Activated T-cell treated with anti-CD3 and anti-CD28 coated beads, Interleukin-2, amount 50 U/mL, for 1 hour (primary cell): ENCODE results near the gene RAPGEF4.

Experiments used
- DNase-seq: peaks from one replicate; pipeline ENCODE4 v3.0.0-alpha.2; 2020

Gene RAPGEF4

DNA sequence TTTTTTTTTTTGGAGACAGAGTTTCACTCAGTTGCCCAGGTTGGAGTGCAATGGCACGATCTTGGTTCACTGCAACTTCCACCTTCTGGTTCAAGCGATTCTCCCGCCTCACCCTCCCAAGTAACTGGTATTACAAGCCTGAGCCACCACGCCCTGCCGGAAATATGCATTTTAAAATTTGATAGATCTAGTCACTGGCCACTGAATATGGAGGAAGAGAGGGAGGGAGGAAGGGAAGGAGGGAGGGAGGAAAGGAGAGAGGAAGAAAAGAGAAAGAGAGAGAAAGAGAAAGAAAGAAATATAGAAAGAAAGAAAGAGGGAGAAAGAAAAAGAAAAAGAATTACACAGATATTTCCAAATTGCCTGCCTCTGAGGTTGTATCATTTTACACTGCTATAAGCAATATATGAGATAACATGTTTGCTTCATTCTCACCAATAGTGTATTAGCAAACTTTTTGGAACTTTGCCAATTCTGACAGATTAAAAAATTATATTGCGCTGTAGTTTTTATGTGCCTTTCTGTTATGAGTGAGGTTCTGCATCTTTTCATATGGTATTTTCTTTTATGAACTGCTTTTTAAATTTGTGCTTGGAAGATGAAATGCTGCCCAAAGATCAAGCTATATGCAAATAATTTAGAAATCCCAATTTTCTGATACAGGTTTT, 178.8 kb downstream of the RAPGEF4 start:
- DNase-seq: no peak

DNA sequence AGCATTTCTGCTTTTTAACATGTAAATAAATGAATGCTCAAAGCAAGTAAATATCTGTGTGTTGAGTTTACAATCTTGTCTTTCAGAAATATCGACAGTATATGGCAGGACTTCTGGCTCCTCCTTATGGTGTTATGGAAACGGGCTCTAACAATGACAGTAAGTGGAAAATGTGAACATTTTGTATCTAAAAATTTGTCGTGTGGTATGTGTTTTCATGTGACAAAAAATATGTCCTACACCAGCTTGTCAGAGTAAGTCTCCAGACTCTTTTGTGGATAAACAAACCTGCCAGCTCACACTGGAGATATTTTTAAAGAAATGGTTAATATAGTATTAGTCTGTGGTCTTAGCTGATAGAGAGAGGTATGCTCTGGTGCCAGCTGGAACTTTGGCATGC, 182.1 kb downstream of the RAPGEF4 start:
- no peak for DNase-seq

DNA sequence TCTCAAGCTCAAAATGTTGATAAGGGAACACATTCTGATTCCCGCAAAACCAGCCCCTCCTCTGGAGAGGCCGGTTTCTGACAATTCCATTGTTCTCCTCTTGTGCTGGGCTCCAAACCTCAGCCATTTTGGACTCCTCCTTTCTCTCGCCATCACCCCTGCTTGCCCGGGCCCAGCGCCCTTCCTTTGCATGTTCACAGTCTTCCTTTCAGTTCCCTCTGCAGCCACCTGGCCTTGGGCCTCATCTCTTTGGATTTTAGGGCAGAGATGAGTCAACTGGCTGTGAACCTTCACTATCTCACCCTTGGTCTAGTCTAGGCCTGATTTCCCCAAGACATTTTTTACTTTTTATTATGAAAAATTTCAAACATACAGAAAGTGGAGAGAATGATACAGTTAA, 184.1 kb downstream of the RAPGEF4 start:
- DNase-seq: no peak

DNA sequence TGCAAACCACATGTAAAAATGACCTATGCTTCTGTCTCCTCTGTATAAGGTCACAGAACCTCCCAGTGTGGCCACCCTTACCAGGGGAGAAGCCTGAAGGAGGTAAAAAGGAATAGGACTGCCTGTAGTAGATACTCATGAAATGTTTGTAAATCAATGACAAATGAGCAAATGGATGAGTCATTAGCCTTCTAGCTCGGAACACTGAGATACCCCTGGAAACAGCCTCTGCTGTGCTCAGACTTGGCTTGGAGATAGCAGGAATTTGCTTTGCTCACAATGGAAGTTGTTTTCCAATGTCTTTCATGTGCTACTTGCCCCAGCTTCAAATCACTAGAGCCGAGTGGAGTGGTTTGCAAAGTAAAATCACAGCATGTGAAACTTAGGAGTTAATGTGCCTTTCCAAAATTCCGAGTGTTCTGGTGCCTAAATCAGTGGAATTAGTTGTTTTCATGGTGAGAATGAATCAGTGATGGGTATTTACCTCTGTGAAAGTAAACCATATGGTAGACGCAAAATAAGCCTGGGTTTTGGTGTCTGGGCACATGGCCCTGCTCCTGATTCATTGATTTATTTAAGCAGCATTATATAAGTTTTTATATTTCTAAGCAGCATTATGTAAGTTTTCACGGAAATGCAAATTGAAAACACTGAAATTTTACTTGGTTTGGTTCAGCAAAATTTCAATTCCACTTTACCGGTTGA, 186.0 kb downstream of the RAPGEF4 start:
- DNase-seq: no peak

DNA sequence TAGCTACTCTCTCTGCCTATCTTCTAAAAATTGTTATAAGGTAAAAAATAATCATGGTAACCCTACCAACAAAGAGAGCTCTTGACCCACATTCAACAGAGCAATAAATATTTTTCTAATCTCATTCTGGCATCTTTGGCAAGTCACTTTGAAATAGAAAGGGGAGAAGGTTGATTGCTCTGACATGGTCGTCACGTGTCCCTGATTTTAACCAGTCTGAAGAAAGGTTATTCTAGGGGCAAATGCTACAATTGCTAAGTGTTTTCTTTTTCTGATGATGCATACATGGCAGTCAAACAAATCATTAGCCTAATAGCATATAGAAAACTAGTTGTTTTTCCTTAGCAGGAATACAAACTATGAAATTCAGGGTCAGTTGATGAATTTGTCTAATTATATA, 186.7 kb downstream of the RAPGEF4 start:
- DNase-seq: no peak

DNA sequence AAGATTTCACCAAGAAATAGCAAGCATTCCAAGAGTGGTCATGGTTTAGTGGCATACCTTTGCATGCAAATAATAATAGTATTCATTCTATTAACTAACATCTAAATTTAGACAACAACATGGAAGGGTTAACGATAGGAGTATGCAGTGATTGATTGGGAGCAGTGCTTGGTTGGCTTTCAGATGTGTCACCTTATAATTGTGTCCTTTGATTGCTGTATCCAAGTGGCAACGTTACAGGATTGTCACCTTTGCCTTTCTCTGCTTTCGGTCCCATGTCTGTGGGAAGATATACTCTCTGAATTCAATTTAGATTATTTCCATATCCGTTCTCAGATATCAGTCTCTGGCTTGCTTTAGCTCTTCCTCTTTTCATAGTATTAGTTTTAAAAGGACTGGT, 187.2 kb downstream of the RAPGEF4 start:
- DNase-seq: no peak

DNA sequence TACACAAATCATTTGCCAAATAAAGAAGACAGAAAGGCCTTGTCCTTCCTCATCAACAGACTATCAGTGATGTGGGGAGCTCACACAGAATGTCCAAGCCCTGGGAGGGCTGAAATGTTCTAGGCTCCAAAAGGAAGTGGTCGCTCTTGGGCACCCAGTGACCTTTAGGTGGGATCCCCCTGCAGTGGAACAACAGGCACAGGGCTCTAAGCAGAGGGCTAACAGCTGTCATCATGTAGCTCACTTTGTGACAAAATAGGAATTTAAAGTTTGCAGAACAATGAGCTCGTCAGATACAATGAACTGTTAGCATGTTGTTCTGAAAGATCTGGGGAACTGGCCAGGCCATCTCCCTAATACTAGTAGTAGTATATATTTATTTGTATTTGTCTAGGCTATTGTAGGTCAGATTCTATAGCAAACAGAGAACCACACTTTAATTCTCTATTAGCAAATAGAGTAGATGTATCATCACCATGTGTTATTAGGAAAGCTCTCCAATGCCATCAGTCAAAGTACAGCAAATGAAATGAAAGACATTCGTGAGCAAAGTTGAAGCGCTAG, 188.5 kb downstream of the RAPGEF4 start:
- DNase-seq: no peak

DNA sequence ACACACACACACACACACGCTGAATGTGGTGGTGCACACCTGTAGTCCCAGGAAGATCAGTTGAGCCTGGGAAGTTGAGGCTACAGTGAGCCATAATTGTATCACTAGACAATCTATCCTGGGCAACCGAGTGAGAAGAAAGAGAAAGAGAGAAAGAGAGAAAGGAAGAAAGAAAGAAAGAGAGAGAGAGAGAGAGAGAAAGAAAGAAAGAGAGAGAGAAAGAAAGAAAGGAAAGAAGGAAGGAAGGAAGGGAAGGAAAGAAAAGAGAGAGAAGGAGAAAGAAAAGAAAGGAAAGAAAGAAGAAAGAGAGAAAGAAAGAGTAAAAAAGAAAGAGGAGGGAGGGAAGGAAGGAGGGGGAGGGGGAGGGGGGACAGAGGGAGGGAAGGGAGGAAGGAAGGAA, 190.0 kb downstream of the RAPGEF4 start:
- no peak for DNase-seq

DNA sequence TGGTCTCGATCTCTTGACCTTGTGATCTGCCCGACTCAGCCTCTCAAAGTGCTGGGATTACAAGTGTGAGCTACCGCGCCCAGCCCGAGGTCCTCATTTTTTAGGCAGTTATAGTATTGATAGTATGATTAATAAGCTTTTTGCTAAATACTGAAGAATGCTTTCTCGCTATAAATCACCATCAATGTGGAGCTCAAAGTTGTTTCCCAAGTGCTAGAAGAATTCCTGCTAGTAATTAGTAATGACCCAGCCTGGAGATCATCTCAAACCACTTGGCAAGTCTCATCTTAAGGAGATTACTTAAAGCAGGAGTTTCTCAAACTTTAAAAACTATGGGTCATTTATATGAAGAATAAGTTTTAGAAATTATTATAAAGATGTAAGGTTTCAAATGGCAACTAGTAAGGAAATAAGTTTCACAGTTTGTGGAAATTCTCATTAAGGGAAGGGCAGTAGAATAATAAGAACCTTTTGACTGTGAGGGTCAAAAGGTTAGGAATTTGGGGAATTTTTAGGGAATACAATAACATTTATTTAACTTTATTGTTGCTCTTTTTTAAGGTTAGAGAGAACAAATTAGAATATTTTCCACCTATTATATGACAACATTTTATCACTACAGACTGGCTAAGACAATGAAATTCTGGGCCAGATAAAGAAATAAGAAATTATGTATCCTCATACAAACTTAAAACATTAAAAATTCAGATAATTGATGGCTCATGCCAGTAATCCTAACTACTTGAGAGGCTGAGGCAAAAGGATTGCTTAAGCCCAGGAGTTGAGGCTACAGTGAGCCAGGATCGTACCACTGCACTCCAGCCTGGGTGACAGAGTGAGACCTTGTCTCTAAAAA, 191.4 kb downstream of the RAPGEF4 start:
- DNase-seq: no peak

DNA sequence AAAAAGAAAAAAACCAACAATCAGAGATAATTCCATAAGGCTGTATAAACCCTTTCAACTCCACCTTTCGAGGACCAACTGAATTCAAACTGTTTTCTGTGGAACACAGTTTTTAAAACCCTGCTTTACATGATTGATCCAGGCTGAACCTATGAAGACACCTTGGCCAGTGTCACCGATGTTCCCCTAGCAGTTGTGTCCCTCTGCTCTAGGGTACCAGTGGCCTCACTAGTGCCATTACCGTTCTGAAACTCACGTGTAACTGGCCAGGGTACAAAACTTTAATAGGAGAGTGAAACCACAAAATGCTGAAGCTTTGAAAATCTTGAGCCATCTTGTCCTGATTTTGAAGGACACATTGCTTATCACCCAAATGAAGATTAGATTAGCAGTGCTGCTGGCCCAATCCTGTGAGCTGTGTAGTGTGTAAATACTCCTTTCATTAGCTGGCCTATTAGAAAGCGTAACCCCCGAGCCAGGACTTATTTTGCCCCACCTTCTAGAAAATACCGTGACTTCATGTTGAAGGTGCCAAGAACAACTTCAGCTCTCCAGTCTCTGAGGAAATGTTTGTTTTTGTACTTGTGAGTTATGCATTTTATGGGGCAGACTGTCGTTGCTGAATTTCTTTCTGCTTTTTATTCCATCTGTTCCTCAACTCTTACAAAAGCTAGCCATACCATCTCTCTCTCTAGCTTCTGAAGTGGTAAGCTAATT, 192.2 kb downstream of the RAPGEF4 start:
- DNase-seq: no peak

DNA sequence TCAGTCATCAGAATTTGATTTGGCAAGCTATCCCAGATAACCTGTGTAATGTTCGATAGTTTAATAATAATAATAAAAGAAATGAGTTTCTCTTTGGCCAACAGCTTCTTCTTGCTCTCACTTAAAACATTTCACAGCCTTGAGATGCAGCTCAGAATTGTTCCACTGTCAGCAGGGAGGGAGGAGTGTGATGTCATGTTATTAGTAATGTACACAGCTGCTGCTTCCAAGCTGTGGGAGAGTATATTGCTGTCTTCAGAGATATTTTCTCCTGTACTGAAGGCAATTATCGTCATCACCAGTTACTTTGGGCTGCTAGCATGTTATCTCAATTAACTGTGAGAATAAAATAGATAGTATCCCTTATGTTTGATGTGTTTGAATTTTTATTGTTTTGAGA, 193.1 kb downstream of the RAPGEF4 start:
- no peak for DNase-seq

DNA sequence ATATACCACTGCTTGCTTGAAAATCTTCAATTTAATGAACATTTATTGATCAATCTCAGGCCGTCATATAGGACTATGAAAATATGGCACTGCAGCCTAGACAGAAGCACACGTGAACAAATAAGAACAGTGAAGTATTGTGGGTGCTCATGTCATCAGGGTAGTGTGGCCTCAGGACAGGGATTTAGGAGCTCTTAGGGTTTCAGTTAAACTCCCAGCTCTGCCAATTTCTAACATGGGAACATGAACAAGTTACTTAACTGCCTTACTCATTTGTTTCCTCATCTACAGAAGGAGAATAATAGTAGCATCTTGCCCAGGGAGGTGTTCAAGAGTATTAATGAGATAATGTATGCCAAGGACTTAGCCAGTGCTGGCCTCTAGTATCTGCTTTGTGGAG, 194.0 kb downstream of the RAPGEF4 start:
- no peak for DNase-seq

DNA sequence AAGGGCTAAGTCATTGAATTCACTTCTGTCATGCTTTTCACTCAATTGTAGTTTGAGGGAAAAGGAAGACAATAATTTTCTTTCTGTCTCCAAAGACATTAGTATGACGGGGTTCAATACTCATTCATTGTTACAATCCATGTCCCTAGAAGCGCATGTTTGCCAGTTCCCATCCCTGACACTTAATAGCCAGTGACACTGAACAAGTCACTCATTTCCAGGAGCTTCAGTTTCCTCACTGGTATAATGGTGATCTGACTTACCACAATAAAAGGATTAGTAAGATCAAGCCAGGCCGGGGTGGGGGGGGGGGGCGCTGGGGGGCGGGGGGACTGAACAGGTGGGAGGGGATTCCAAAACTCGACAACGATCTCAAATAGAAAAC, 195.2 kb downstream of the RAPGEF4 start:
- no peak for DNase-seq

DNA sequence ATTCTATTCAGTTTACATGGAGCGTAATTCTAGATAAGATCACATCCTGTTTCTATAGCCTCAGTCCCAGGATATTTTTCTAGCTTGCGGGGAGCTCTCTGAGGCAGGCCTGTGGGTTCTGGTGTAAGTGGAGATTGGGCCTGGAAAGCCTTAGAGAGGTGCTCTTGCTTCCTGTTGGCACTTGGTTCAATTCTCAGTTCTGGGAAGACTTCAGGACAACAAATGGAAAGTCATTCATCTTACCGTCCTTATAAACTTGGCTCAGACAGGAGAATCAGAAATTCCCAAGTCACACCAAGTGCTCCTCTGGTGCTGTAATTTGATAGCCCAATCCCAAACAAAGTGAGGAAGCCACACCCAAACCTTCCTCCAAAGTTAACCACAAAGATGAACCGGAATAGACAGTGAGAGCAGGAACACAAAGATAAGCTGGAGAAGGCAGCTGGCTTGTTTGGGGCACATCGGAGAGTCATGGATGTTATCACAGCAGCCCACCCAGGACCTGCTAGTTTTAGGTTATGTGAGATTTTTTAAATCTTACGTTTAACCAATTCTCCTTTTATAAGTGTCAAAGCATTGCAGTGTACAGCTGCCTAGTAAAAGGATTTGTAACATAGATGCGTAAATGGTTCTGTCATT, 195.7 kb downstream of the RAPGEF4 start:
- no peak for DNase-seq

DNA sequence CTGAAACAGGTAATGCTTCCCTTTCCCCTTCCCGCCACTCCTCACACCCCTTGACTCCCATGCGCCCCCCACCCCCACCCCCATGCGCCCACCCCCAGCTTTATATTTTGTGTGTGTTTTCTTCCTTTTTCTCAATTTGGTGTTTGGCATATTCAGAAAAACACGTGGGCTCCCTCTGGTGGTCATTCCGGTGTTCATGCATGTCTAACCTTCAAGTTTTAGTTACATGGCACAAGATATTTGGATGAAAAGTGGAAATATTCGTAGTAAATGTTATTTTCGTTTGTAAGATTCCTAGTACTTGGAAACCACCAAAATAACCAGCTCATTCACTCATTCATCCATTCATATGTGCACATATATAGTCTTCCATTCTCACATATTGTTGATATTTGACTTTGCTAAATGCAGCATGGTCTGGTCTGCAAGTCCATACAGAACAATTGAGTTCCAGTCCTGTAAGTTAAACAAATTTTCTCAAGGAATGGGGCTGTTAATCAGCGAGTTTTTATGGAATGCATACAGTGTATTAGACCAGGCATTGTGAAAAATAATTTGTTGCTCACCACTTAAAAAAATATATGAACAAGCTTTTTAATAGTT, 196.4 kb downstream of the RAPGEF4 start:
- DNase-seq: peak; percentile 53

DNA sequence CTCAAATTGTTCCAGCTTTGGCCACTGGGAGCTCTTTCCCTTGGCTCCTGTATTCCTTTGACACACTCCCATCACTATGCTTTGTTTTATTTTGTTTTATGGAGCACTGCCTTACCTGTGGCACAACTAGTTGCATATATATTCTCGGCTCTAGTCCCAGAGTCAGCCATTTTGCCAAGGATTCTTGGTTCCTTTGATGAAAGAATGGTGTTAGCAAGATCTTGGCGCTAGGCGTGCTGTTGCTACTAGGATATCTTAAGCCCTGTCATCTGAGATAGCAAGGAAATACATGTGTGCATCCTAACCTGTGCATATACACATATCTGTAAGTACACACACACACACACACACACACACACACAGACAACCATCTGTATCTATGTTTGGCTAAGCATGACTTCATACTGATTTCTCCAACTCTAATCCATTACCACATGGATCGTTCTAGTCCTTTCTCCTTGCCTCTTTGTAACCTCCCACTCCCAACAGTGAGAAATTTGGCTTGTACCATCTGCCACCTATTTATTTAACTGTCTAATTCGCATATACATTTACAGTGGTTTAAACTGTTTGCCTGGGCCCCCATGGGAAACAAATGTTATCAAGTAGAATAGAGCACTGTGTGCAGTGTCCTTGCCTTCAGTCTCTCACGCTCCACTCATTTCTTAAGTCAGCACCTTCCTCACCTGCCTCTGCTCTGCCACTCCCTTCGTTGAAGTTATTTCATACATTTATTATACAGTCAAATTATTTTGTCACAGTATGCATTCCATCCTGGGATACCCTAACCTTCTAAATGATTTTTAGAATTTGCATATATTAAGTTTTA, 202.5 kb downstream of the RAPGEF4 start:
- no peak for DNase-seq

DNA sequence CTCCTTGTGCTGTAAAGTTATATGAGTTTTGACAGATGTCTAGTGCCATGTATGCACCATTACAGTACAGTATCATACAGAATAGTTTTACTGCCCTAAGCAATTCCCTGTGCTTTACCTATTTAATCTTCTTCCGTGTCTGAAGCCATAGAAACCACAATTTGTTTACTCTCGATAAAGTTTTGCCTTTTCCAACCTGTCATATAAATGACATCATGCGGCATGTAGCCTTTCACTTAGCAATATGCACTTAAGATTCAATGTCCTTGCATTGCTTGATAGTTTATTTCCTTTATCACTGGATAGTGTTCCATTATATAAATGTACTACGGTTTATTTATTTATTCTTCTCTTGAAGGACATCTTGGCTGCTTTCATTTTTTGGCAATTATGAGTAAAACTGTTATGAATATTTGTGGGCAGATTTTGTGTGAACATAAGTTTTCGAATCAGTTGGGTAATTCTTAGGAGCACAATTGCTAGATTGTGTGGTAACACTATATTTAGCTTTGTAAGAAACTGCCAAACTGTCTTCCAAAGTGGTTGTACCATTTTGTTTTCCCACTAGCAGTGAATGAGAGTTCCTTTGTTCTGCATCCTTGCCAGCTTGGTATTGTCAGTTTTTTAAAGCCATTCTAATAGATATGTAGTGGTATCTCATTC, 203.2 kb downstream of the RAPGEF4 start:
- DNase-seq: no peak

DNA sequence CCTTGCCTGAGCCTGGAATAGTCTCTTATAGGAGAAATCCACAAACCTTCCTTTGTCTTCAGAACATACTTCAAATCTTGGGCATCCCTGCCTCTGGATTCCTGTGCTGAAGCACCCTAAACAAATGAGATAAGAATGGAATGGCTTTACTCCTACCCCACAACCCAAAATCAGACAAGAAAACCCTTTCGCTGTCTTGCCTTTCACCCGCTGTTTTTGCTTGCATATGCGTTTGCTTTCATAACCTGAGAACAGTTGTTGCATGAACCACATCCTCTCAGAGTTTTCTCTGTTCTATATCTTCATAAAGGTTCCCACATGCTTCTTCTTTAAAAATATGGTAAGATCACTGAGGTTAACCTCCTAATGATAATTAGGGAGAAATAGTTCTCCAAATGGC, 207.9 kb downstream of the RAPGEF4 start:
- DNase-seq: no peak

DNA sequence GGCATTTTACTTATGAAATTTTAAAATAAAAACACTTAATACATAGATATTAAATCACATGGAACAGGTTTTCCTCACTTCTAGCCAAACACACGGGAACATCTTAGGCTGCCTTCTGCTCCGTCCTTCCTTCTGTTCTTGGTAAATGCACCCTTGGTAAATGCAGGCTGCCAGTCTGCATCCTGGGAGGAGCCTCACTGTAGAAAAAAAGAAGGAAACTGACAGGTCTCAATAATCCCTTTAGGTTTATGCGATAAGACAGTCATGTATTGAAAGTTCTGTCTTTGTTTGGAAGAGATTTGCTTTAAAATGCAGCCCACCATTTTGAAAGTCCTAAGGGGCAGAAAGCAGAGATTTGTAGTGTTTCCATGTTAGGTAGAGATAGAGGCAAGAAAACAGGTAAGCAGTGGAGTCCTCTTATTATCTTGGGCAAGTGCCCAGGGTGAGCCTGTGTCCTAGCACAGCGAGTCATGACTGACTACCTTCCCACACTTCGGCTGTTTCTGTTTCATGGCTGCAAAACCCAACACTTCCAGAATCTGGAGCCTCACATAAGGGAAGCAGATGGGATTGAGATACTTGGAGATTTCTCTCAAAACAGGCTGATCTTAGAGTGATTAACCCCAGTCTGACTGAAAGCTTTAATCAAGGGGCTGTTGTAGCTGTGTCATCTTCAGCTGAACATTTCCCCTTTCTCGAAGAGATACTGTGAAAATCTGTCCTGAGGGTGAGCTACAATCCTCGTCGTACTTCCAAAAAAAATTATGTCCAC, 208.6 kb downstream of the RAPGEF4 start:
- no peak for DNase-seq
